WTC11 (cell line): ENCODE measurements around the gene HIP1. TPM values are rescaled to one million over a fixed set of nuclear protein-coding genes. Genes with fewer than 3 reads are reported as not detected.
"Not testable (repeated sequence)": the region's sequence is repeated elsewhere in the genome, so short reads cannot be mapped to it uniquely, and the experiment has no call there.

Source experiments
- ATAC-seq: fragments of 200-7000 bp; cut with Tn5 transposase; 2 replicates; pipeline ENCODE4 v1.10.0; 2021; ENCODE audit warnings: mild to moderate bottlenecking, moderate library complexity
- CTCF ChIA-PET: fragments of 300-600 bp; sonication (Branson Sonifier 250); formaldehyde crosslinking; loops from one replicate; lab custom pipeline; 2021; ENCODE audit warnings: antibody characterized with exemption; lab: Charles Lee
- POLR2A ChIA-PET: fragments of 350-600 bp; sonication (Branson Sonifier 250); formaldehyde crosslinking; loops from one replicate; lab custom pipeline; 2021; ENCODE audit warnings: antibody characterized with exemption; lab: Charles Lee
- DNase-seq: peaks from one replicate; pipeline ENCODE4 v3.0.0; 2021; ENCODE audit warnings: low spot score
- H3K27ac Mint-ChIP-seq: 2 replicates; pipeline ENCODE4 v1.8.0; 2021; ENCODE audit warnings: mixed read lengths
- H3K27me3 Mint-ChIP-seq: 2 replicates; pipeline ENCODE4 v1.8.0; 2021; ENCODE audit warnings: low read depth, mild to moderate bottlenecking, moderate library complexity, mixed read lengths
- H3K36me3 Mint-ChIP-seq: 2 replicates; pipeline ENCODE4 v1.8.0; 2021; ENCODE audit warnings: mixed read lengths
- H3K4me1 Mint-ChIP-seq: 2 replicates; pipeline ENCODE4 v1.8.0; 2022; ENCODE audit warnings: mixed read lengths
- H3K4me3 Mint-ChIP-seq: 2 replicates; pipeline ENCODE4 v1.8.0; 2021; ENCODE audit warnings: mild to moderate bottlenecking, moderate library complexity, mixed read lengths
- H3K9me3 Mint-ChIP-seq: 2 replicates; pipeline ENCODE4 v1.8.0; 2021; ENCODE audit warnings: mixed read lengths
- E2F4 ChIP-seq: sonication (generic); formaldehyde crosslinking; IDR thresholded peaks from 2 replicates; pipeline ENCODE4 v1.8.1; 2022; ENCODE audit warnings: low read depth, mild to moderate bottlenecking, moderate library complexity, missing genetic modification reagents, borderline replicate concordance
- FOXP1 ChIP-seq: sonication (generic); formaldehyde crosslinking; IDR thresholded peaks from 2 replicates; pipeline ENCODE4 v1.8.0; 2022; ENCODE audit warnings: missing genetic modification reagents, mild to moderate bottlenecking, moderate library complexity, borderline replicate concordance
- FOXP4 ChIP-seq: sonication (generic); formaldehyde crosslinking; IDR thresholded peaks from 2 replicates; pipeline ENCODE4 v1.8.0; 2022; ENCODE audit warnings: mild to moderate bottlenecking, missing genetic modification reagents
- HMGA2 ChIP-seq: fragments of 250-450 bp; sonication (Bioruptor Pico); IDR thresholded peaks from 2 replicates; pipeline ENCODE4 v1.4.0; 2021; ENCODE audit warnings: mild to moderate bottlenecking, moderate library complexity
- HMGXB4 ChIP-seq: sonication (generic); formaldehyde crosslinking; IDR thresholded peaks from 2 replicates; pipeline ENCODE4 v1.8.1; 2023; ENCODE audit warnings: mild to moderate bottlenecking, moderate library complexity, missing genetic modification reagents
- JAZF1 ChIP-seq: fragments of 250-450 bp; sonication (Bioruptor Pico); IDR thresholded peaks from 2 replicates; pipeline ENCODE4 v1.9.0; 2021; ENCODE audit warnings: moderate library complexity, mild to moderate bottlenecking, inconsistent platforms
- NR3C1 ChIP-seq: sonication (generic); formaldehyde crosslinking; conservative IDR thresholded peaks from 2 replicates; pipeline ENCODE4 v1.8.1; 2023; ENCODE audit warnings: low read depth, mild to moderate bottlenecking, missing genetic modification reagents
- PRDM15 ChIP-seq: sonication (generic); formaldehyde crosslinking; IDR thresholded peaks from 2 replicates; pipeline ENCODE4 v1.8.0; 2022; ENCODE audit warnings: missing genetic modification reagents
- SOX15 ChIP-seq: fragments of 250-450 bp; sonication (Bioruptor Pico); IDR thresholded peaks from 2 replicates; pipeline ENCODE4 v1.9.0; 2021; ENCODE audit warnings: mild to moderate bottlenecking
- SP1 ChIP-seq: sonication (generic); formaldehyde crosslinking; conservative IDR thresholded peaks from 2 replicates; pipeline ENCODE4 v1.8.1; 2022; ENCODE audit warnings: missing genetic modification reagents
- TCF7 ChIP-seq: sonication (generic); formaldehyde crosslinking; IDR thresholded peaks from 2 replicates; pipeline ENCODE4 v1.8.0; 2022; ENCODE audit warnings: mild to moderate bottlenecking, low read depth, missing genetic modification reagents, moderate library complexity
- ZNF416 ChIP-seq: fragments of 250-450 bp; sonication (Bioruptor Pico); IDR thresholded peaks from 2 replicates; pipeline ENCODE4 v1.9.0; 2021; ENCODE audit warnings: mild to moderate bottlenecking, inconsistent platforms
- ZNF425 ChIP-seq: fragments of 250-450 bp; sonication (Bioruptor Pico); conservative IDR thresholded peaks from 2 replicates; pipeline ENCODE4 v1.9.0; 2021; ENCODE audit warnings: mild to moderate bottlenecking
- total RNA-seq: library from RNA; stranded (reverse); gene quantifications from 3 replicates; pipeline ENCODE4 v1.2.3, GENCODE V29; 2021
- TF ChIP-seq, protein P1 (sequence below): sonication (generic); formaldehyde crosslinking; IDR thresholded peaks from 2 replicates; pipeline ENCODE4 v1.8.0; 2023; ENCODE audit warnings: missing genetic modification reagents, mild to moderate bottlenecking, borderline replicate concordance

The HIP1 gene
- total RNA-seq, 1 experiment from 2014 or later: 75.8 TPM

DNA sequence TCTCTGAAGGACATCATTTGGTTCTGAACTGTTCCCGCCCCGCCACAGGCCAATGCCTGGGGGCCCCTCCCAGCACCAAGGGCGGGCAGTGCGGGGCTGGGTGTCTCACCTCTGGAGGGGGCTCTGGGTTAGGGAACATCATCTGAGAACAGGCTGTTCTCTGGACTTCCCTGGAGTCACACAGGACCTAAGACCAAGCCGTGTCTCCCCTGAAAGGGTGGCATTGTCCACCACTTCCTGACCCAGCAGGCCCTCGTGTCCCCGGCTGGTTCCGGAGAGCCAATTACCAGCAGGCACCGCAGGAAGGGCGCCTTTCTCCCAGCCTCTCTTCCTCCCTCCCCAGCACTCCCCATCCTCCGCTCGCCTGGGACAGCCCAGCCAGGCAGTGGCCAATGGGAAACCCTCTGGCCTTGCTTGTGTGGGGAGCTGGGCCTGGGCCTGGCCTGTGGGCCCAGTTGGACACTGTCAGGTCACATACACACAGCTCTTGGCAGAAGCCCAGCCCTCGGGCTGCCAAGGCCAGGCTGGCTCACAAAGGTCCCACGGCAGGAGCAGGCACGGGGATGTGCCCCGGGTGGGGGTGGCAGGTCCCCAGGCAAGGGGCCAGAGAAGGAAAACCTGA, 127.1 kb downstream of the HIP1 start (continued):
- TF ChIP-seq PRDM15: no peak

- H3K27ac Mint-ChIP-seq, H3K36me3 Mint-ChIP-seq, DNase-seq, H3K27me3 Mint-ChIP-seq, H3K4me3 Mint-ChIP-seq, POLR2A ChIA-PET, H3K9me3 Mint-ChIP-seq, ATAC-seq: not testable (repeated sequence)
- peaks cover 13% of the 10 kb centered on the region for H3K4me1 Mint-ChIP-seq
- CTCF ChIA-PET: interaction anchor here (0.7 kb wide), 1 partner anchor 147 kb away, joined by 3 read pairs; no protein-coding TSS in a partner anchor
Observed at GRCh38 chr7:75609416-75609815, 129.3 kb downstream of the HIP1 start.

- Mint-ChIP-seq H3K9me3 (no peaks in the 10 kb centered on the region), H3K36me3 (peaks cover 11% of the 10 kb centered on the region), H3K27me3 (no peaks in the 10 kb centered on the region), H3K4me1 (peaks cover 18% of the 10 kb centered on the region), H3K27ac (peak overlapping the region; percentile 26; the same call in 1 of the 2 replicates), H3K4me3 (no peak overlapping the region)
- CTCF ChIA-PET: interaction anchor here (0.7 kb wide), 1 partner anchor 147 kb away, joined by 3 read pairs; no protein-coding TSS in a partner anchor
- DNase-seq: no peak
- ATAC-seq: no peak
- POLR2A ChIA-PET: no interaction called here
- no peak for TF ChIP-seq JAZF1
- TF ChIP-seq HMGA2 (CRISPR knock-in tag): no peak
- no peak for TF ChIP-seq HMGXB4
- no peak for TF ChIP-seq ZNF416 (CRISPR knock-in tag)
- TF ChIP-seq SP1 (CRISPR knock-in tag): no peak
- TF ChIP-seq, protein P1, sequence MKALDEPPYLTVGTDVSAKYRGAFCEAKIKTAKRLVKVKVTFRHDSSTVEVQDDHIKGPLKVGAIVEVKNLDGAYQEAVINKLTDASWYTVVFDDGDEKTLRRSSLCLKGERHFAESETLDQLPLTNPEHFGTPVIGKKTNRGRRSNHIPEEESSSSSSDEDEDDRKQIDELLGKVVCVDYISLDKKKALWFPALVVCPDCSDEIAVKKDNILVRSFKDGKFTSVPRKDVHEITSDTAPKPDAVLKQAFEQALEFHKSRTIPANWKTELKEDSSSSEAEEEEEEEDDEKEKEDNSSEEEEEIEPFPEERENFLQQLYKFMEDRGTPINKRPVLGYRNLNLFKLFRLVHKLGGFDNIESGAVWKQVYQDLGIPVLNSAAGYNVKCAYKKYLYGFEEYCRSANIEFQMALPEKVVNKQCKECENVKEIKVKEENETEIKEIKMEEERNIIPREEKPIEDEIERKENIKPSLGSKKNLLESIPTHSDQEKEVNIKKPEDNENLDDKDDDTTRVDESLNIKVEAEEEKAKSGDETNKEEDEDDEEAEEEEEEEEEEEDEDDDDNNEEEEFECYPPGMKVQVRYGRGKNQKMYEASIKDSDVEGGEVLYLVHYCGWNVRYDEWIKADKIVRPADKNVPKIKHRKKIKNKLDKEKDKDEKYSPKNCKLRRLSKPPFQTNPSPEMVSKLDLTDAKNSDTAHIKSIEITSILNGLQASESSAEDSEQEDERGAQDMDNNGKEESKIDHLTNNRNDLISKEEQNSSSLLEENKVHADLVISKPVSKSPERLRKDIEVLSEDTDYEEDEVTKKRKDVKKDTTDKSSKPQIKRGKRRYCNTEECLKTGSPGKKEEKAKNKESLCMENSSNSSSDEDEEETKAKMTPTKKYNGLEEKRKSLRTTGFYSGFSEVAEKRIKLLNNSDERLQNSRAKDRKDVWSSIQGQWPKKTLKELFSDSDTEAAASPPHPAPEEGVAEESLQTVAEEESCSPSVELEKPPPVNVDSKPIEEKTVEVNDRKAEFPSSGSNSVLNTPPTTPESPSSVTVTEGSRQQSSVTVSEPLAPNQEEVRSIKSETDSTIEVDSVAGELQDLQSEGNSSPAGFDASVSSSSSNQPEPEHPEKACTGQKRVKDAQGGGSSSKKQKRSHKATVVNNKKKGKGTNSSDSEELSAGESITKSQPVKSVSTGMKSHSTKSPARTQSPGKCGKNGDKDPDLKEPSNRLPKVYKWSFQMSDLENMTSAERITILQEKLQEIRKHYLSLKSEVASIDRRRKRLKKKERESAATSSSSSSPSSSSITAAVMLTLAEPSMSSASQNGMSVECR (CRISPR knock-in tag): no peak
- TF ChIP-seq FOXP4: no peak
- TF ChIP-seq SOX15 (CRISPR knock-in tag): no peak
- TF ChIP-seq FOXP1 (CRISPR knock-in tag): no peak
- no peak for TF ChIP-seq TCF7 (CRISPR knock-in tag)
- no peak for TF ChIP-seq NR3C1
- TF ChIP-seq E2F4 (CRISPR knock-in tag): no peak
- TF ChIP-seq ZNF425: no peak
Observed at GRCh38 chr7:75608451-75609122, 130.2 kb downstream of the HIP1 start.
